HG02759 (cell line): ENCODE results near the gene ANKZF1.
A peak's percentile ranks its signal among the peaks of the same experiment; 100 is the strongest.

ENCODE experiments used
- ATAC-seq: cut with Tn5 transposase; IDR thresholded peaks from one replicate; pipeline ENCODE4 v1.9.1; 2021; ENCODE audit warnings: mild to moderate bottlenecking, moderate library complexity; ENCODE audit not compliant: unreplicated experiment

Gene ANKZF1

DNA sequence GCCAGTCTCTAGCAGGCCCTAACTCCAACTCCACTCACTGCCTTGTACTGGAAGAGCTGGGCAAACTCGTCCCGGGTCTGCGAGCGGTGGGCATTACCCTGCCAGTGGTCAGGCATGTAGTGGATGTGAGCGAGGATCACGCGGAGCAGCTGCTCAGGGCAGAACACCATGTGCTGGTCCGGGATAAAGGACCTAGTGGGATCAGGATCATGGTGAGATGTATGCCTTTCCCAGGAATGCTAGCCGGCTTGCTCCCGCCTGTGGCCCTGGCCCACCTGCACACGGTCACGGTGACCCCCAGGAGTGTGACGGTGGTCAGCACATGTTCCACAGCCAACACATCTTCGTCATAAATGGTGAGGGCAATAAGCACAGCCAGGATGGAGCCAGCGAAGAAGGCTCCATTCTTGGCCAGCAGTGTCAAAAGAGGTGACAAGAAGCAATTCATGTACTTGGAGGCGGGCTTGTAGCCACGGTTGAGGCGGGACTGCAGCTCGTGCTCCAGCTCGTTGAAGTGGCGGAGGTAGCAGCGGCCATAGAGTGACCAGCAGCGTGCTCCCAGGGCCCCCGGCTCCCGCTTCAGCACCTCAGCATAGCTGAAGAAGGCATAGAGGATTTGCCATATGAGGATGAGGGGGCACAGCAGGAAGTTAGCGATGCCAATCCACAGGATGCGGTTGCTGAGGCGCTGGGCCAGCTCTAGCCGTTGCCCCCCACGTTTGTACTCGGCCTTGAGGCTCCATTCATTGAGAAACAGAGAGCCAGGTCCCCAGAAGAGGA lies 5.6 kb upstream of the ANKZF1 start:
- no peak for ATAC-seq

DNA sequence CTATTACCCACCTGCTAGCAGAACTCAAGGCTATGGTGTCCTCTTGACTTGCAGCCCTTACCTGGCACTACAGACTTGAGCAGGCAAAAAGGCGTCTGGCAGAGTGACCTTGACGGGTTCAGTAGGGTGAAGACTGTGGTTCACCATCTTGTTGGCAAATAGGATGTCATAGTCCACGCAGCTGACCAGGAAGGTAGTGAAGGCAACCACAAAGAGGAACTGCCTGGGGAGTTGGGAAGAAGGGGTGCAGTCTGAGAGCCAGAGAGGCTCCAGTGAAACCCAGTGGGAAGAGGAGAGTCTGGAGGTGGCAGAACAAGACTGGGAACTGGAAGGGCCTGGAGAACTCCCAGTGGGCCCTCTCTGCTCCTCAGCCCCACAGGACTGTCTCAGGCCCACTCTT lies 4.3 kb upstream of the ANKZF1 start:
- ATAC-seq = no peak

DNA sequence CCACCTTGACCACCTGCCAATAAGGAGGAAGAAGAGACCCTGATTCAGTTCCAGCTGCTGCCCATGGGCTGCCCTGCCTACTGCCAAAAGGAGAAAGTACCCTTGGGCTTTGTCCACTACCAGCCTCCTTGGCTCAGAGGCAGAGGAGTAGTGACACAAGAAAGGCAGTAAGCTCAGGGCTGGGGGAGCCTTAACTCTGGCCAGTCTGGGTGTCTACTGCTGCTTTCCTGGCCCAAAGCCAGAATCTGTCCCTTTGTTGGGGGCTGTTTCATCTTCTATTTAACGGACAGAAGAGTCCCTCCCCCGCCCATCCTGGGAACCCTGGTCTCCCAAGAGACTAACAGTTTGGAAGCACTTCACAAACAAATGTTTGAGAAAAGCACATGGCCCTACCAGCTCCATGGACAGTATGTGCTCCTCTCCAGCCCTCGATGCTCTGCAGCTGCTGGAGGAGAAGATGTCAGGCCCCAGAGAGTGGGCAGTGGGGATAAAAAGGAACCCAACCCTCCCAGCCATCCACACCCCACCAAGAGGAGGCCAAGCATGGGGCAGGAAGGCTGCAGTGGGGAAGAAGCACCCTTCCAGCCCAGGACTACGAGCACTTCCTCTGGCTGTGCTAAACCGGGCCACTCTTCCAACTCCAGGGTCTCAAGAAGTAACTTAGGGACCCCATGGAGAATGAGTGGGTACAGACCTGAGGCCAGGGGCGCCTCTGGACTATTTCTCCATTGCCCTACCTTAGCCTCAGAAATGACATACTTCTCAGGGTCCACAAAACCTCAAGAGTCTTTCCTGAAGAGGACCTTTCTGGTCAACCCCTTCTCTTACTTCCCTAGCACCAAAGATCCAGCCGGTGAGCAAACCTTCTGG lies 1.3 kb upstream of the ANKZF1 start:
- ATAC-seq = no peak

DNA sequence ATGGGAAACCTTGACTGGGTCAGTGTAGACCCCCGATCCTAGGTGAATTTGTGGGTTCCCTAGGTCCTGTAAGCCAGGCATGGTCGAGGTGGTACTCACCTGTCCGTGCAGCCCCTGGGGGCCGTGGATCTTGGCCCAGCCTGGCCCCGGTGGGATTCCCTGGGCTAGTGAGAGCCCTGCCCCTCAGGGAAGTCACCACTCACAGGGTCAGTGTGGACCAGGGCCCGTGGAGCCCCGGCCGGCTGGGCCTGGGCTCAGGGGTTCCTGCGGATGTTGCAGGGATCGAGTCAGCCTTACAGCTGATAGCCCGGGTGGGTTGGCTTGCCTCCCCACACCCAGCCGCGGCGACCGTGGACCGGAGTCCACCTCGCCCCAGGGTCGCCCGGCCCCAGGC lies 698 bp upstream of the ANKZF1 start:
- no peak for ATAC-seq

DNA sequence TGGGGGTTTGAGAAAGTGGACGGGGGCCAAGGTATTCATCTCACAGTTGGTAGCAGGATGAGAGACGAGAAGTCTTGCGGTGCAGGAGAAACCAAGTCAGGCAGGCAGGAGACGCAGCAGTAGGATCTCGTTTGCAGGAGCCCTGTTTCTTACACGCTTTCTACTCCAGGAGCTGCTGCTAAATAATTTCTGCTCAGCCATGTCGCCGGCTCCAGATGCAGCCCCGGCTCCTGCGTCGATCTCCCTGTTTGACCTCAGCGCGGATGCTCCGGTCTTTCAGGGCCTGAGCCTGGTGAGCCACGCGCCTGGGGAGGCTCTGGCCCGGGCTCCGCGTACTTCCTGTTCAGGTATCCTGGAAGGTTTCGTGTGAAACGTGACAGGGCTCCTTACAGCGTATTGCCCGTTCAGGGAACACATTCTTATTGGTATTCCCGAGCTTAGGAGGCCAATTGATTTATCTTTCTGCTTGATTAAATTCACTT lies 494 bp downstream of the ANKZF1 start:
- peak; percentile 0 for ATAC-seq

DNA sequence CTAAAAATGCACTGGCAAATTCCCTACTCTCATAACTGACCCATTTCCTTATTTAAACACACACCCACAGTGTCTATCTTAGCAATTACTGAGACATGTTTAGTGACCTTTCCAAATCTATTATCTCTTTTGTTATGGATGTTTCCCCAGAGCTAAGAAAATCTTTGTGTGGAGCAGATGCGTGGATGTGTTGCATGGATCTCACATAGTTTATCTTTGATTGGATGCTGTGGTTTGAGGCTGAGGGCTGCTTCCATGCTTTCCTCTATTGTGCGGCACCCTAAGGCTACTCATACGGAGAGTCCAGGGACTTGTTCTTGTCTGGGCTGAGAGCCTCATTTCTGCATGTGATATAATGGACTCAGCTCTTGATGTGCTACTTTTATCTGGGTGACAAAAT lies 4.7 kb downstream of the ANKZF1 start:
- ATAC-seq = no peak

DNA sequence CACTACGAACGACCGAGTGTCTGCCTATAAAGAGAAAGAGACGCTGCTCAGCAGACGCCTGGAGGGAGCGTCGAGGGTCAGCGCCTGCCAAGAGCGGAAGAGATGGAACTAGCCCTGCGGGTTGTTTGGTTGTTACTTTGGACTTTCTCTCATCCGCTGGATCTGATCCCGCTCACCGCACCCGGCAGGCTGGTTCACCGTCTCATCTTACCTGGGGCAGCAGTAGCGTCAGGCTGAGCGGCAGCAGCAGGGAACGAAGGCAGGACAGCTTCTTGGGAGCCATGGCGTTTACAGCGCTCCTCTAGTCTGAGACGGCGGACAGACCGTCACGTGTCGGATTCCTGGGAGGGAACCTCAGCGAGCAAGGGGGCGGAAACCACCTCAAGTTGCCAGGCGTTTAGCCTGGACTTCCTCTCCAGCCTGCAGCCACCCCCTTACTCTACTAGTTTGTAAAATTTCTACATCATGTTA lies 13.7 kb downstream of the ANKZF1 start:
- ATAC-seq = no peak

DNA sequence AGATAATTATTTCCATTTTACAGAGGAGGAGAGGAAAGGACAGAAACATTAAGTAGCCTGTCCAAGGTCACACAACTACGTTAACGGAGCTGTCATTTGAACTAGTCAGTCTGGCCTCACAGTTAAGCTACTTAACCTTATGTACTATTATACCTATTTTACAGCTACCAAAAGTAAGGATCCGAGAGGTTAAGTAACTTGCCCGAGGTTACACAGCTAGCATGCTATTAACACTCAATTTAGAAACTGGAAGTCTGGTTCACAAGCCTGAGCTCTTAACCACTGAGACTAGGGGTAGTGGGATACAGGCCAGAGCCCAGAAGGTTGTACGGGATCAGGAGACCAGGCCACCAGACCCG lies 15.2 kb downstream of the ANKZF1 start:
- no peak for ATAC-seq

DNA sequence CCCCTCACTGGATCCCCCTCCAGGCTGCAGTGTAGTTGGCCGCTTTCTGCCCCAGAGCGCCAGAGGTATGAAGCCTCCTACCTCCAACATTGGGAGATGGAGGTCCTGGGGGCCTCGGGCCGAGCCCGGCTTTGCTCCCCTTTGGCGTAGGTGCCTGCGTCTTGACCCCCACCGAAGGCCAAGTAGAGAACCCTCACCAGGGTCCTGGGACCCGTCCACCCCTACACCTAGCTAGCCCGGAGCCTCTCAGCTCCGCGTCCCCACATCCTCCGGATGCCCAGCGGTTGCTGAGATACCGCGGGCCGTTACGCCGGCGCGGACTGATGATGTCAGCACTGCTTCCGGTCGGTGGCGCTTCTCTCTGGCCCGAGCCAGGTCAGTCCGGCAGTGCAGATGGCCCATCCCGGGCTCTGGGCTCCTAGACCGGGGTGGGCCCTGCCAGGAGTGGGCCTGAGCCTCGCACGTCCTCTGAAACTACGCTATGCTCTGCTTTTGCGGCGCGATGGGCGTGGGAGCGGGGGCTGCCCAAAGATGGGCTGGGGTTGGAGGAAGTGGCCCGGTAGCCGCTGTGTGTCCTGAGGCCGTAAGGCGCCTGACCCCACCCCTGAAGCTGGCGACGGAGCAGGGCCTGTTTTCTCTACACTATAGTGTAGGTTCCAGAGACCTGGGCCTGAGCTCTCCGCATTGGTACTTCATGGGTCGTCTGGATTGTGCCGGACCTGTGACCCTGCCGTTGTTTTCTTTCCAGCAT lies 15.7 kb downstream of the ANKZF1 start, which contains the start of the genes GLB1L and STK16:
GLB1L (minus strand) TSS at position 297 of the 751 bp plus-strand sequence. CDS start 1,871 bp downstream, outside the sequence.
STK16 (plus strand) TSS at position 332 of the 751 bp plus-strand sequence. CDS start 521 bp downstream, outside the sequence.
- peak; percentile 79 for ATAC-seq

DNA sequence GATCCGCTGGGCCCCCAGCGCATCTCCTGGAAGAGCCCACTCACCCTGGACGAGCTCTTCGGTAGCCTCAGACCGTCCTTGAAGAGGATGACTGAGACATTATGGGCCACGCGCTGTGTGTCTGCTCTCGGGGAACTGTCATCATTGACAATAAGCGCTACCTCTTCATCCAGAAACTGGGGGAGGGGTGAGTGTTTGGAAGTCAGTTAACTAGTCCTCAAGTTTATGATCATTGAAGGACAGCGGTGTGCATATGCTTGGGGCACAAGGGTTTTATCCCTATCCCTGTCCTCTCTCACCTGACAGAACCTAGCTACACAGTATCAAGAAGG lies 16.3 kb downstream of the ANKZF1 start:
- ATAC-seq = no peak

DNA sequence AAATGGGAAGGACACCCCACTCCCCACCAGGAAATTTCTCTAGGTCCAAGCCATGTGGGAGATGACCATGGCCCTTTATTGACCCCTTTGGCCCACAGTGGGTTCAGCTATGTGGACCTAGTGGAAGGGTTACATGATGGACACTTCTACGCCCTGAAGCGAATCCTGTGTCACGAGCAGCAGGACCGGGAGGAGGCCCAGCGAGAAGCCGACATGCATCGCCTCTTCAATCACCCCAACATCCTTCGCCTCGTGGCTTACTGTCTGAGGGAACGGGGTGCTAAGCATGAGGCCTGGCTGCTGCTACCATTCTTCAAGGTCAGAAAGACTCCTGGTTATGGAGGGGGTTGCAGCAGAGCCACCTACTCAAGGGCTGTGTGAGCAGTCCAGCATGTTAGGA lies 17.0 kb downstream of the ANKZF1 start:
- no peak for ATAC-seq

DNA sequence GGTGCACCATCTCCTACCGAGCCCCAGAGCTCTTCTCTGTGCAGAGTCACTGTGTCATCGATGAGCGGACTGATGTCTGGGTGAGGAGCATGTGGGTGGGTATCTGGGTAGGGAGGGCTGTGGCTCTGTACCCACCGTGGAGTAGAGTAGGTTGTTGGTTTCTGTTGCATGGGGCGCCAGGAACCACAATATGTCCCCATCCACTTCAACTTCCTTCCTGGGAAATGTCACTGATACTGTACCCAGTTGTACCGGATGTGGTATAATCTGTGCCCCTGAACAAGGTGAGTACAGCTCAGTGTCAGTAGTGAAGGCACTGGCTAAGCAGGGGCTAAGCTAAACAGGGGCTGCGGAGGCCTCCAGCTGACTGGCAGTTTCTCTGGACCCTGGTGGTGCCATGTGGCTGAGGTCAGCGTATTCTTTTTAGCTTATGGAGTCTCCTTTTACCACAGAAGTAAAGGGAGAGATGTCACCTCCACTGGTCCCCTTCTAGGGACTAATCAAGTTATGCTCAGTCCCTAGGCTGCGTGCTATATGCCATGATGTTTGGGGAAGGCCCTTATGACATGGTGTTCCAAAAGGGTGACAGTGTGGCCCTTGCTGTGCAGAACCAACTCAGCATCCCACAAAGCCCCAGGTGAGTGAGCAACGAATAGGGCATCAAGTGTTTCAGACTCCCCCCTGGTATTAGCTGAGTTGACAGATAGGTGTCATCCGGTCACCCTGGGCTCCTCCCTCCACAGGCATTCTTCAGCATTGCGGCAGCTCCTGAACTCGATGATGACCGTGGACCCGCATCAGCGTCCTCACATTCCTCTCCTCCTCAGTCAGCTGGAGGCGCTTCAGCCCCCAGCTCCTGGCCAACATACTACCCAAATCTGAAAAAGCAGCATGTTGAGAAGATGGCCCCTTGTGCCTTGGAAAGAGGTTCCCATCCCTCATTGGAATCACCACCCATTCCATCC lies 18.4 kb downstream of the ANKZF1 start:
- ATAC-seq = no peak

DNA sequence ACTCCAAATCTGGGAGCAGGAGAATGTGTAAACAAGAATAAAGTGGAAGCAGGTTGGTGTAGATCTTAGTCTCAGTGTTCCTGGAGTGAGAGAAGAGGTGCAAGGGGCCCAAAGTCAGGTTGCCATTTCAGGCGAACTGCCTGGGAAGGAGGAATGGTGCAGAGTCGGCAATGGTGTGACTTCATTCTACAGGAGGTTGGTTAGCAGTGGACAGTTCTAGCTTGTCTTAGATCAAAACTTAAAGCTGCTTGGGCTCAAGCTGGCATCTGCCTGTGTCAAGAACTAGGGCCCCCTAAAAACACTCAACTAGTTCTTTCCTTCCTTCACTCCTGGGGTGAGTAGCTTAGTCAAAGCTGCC lies 19.2 kb downstream of the ANKZF1 start:
- ATAC-seq = no peak

DNA sequence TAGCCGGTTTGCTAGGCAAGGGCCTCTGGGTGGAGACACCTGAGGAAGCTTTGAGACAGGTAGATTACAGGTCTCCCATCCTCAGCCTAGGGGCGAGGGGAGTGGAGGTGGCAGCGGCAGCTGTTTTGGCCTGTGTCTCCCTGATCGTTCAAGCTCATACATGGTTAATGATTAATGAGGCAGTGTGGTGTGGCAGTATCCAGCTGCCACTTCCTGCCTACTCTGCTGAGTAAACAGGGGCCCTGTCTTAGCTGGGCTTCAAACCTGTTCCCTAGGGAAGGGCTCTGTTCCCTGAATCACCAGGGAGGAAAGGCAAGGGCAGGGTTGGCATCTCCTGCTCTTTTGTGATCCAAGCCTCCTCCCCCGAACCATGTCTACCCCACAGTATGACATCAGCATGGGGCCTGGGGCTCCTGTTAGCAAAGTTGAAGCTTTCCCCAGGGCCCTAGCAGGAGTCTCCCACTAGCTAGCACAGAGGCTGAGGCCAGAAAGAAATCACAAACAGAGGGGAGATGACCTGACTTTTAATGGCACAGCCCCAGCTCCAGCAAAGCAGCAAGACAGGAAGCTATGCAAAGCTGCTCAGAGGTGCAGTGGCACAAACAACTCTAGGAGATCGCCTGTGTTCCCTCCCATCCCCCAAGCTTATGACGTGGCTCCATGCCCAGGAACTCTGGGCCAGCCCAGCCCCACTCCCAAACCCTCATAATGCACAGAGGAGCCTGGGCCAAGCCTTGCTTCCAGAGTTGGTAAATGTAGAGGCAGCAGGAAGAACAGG lies 19.8 kb downstream of the ANKZF1 start:
- ATAC-seq = peak; percentile 52

DNA sequence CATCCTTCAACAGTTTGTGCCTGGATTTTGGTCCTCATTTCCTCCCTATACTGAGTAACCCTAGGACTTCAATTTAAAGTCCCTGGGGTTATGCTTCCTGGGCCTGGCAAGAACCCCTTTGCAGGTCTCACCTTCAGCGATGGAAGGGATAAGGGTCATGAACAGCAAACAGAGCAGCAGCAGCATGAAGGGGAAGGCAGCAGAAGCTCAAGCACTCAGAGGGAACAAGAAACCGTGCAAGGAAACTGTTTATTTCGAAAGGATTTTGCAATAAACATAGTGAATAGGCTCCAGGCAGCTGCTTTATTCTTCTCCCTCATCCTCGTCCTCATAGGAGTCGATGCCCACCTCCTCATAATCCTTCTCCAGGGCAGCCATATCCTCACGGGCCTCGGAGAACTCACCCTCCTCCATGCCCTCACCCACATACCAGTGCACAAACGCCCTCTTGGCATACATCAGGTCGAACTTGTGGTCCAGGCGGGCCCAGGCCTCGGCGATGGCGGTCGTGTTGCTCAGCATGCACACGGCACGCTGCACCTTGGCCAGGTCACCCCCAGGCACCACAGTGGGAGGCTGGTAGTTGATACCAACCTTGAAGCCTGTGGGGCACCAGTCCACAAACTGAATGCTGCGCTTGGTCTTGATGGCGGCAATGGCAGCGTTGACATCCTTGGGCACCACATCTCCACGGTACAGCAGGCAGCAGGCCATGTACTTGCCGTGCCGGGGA lies 20.6 kb downstream of the ANKZF1 start:
- ATAC-seq = no peak

DNA sequence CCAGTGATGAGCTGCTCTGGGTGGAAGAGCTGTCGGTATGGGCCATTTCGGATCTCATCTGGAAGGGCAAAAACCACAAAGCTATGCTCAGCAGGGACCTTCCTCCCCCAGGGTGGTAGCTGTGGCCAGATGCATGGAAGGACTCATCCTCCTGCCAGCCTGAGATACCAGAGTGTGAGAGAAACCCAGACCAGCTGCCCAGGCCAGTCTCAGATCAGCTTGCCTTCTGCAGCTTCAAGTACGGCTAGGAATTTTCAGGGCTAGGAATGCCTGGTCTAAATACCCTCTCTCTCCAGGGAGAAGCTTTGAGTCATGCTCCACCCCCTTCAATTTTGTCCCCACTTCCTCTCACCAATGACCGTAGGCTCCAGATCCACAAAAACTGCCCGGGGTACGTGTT lies 22.1 kb downstream of the ANKZF1 start:
- ATAC-seq = no peak

DNA sequence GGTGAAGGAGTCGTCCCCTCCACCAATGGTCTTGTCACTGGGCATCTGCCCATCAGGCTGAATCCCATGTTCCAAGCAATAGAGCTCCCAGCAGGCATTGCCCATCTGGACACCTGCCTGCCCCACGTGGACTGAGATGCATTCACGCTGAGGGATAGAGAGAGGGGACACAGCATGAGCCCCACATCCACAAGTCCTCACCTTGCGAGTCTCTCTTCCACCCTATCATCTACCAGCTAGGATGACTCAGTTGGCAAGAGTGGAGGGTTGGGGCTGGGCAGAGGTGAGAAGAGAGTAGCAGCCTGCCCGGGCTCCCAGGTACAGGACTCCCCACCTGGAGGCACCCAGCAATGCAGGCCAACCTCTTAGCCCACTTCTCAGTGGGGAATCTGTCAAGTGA lies 22.5 kb downstream of the ANKZF1 start:
- no peak for ATAC-seq

DNA sequence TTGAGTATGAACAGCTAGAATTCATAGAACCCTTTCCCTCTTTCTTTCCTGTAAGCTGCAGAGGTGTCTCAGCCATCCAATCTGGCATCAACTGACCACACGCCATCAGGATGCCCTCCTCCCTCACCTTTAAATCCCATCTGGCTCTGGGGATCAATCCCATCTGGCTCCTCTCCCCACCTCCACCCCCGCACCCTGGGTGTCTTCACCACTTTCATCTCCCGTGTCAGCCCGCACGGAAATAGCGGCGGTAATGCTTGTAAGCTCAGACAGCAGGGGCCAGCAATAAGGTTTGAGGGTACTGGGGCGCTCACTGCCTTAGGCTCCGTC lies 22.9 kb downstream of the ANKZF1 start:
- ATAC-seq = no peak
